Measurements from ENCODE around the gene DOCK1. TPM values are rescaled to one million over a fixed set of nuclear protein-coding genes. Genes with fewer than 3 reads are reported as not detected.

Gene DOCK1
- polyA plus RNA-seq, 1 of the 3 experiments (the other 2 are of a cell fraction): 15.5 TPM

GRCh38 chr10:127292888-127293287, 387.7 kb downstream of the DOCK1 start:
- Histone ChIP-seq H2AFZ (ENCODE audit: low read depth) (no peak overlapping the region), H3K9ac (no peak overlapping the region), H3K9me2 (no peaks in the 10 kb centered on the region), H3K4me1 (ENCODE audit: control insufficient read depth in 1 of 2, insufficient read depth in 2 of 2, low read depth in 1 of 2, low read length in 1 of 2) (no peaks in the 10 kb centered on the region), H3K4me2 (no peak overlapping the region), H3K27ac (ENCODE audit: low read depth in 2 of 2, low read length in 1 of 2) (no peak overlapping the region), H3K79me2 (ENCODE audit: insufficient read depth) (no peaks in the 10 kb centered on the region; the same call in 1 of the 2 replicates), H3K9me3 (peaks cover 4% of the 10 kb centered on the region; the same call in 1 of the 2 replicates), H3K27me3 (ENCODE audit: insufficient read depth) (no peaks in the 10 kb centered on the region), H3K4me3 (ENCODE audit: low read depth in 2 of 2, low read length in 1 of 2) (no peak overlapping the region), H4K20me1 (ENCODE audit: insufficient read depth) (no peaks in the 10 kb centered on the region), H3K36me3 (replicated peaks in 1 of 2; ENCODE audit: control insufficient read depth in 1 of 2, insufficient read depth in 2 of 2, low read length in 1 of 2) (peaks cover 0 to 4% of the 10 kb centered on the region in 2 experiments), H3F3A (replicated peaks; ENCODE audit: insufficient read depth) (no peaks in the 10 kb centered on the region)
- POLR2A ChIA-PET: no interaction called here
- no peak for TF ChIP-seq RCOR1 (IDR thresholded peaks at IDR 0.05; ENCODE audit: low read length)
- TF ChIP-seq, protein P1, sequence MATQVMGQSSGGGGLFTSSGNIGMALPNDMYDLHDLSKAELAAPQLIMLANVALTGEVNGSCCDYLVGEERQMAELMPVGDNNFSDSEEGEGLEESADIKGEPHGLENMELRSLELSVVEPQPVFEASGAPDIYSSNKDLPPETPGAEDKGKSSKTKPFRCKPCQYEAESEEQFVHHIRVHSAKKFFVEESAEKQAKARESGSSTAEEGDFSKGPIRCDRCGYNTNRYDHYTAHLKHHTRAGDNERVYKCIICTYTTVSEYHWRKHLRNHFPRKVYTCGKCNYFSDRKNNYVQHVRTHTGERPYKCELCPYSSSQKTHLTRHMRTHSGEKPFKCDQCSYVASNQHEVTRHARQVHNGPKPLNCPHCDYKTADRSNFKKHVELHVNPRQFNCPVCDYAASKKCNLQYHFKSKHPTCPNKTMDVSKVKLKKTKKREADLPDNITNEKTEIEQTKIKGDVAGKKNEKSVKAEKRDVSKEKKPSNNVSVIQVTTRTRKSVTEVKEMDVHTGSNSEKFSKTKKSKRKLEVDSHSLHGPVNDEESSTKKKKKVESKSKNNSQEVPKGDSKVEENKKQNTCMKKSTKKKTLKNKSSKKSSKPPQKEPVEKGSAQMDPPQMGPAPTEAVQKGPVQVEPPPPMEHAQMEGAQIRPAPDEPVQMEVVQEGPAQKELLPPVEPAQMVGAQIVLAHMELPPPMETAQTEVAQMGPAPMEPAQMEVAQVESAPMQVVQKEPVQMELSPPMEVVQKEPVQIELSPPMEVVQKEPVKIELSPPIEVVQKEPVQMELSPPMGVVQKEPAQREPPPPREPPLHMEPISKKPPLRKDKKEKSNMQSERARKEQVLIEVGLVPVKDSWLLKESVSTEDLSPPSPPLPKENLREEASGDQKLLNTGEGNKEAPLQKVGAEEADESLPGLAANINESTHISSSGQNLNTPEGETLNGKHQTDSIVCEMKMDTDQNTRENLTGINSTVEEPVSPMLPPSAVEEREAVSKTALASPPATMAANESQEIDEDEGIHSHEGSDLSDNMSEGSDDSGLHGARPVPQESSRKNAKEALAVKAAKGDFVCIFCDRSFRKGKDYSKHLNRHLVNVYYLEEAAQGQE (IDR thresholded peaks at IDR 0.05; ENCODE audit: low read depth, low read length): no peak
- no peak for TF ChIP-seq EP300 (IDR thresholded peaks at IDR 0.05; ENCODE audit: borderline replicate concordance in 1 of 2, low read depth in 1 of 2, low read length in 1 of 2)
- TF ChIP-seq NFIC (IDR thresholded peaks at IDR 0.05; ENCODE audit: borderline replicate concordance): no peak
- TF ChIP-seq USF1 (IDR thresholded peaks at IDR 0.05; ENCODE audit: borderline replicate concordance, low read depth): no peak
- no peak for TF ChIP-seq ELF1 (IDR thresholded peaks at IDR 0.05)
- no peak for TF ChIP-seq EZH2phosphoT487 (IDR thresholded peaks at IDR 0.05; ENCODE audit: borderline replicate concordance, low read depth)
- no peak for DNase-seq
- CTCF ChIA-PET: interaction anchor here (1.2 to 1.9 kb wide), 2 partner anchors 16 to 19 kb away, joined by 3 to 4 read pairs; no protein-coding TSS in a partner anchor
- 94% methylated on average over 4 of the region's 4 CpGs for WGBS (ENCODE audit: low lambda C conversion rate)

DNA sequence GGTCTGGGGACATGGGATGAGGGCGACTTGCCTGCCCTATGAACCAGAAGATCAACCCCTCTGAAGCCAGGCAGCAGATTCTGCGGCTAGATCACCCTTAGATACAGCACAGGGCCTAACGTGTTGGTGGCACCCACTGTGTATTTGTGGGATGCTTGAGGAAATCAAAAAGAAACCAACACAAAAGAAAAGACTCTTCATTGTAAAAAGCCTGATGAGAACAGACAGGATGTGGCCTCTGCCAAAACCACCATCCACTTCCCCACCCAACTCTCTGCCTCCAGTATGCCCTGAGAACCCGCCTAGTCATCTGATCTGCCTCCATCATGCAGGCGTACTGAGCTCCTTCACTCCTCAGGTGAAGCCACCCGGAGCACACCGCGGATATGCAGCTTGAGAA, 388.4 kb downstream of the DOCK1 start:
- H3K9me2 ChIP-seq: no peaks in the 10 kb centered on the region
- H3K79me2 ChIP-seq (ENCODE audit: insufficient read depth): no peaks in the 10 kb centered on the region; the same call in 1 of the 2 replicates
- H2AFZ ChIP-seq (ENCODE audit: low read depth): no peak overlapping the region
- TF ChIP-seq RFX5 (IDR thresholded peaks at IDR 0.05; ENCODE audit: low read length) (no peak), TEAD4 (IDR thresholded peaks at IDR 0.05; ENCODE audit: borderline replicate concordance, insufficient read depth) (no peak), YY1 (IDR thresholded peaks at IDR 0.05; ENCODE audit: low read depth) (no peak), SMC3 (IDR thresholded peaks at IDR 0.05; ENCODE audit: low read depth, low read length) (no peak), CHD2 (IDR thresholded peaks at IDR 0.05; ENCODE audit: low read length, partially characterized antibody) (no peak), MEF2A (IDR thresholded peaks at IDR 0.05; ENCODE audit: borderline replicate concordance, low read depth) (no peak), RAD21 (IDR thresholded peaks at IDR 0.05; ENCODE audit: low read length) (no peak)
- TF ChIP-seq, protein P2, sequence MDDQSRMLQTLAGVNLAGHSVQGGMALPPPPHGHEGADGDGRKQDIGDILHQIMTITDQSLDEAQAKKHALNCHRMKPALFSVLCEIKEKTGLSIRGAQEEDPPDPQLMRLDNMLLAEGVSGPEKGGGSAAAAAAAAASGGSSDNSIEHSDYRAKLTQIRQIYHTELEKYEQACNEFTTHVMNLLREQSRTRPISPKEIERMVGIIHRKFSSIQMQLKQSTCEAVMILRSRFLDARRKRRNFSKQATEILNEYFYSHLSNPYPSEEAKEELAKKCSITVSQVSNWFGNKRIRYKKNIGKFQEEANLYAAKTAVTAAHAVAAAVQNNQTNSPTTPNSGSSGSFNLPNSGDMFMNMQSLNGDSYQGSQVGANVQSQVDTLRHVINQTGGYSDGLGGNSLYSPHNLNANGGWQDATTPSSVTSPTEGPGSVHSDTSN (IDR thresholded peaks at IDR 0.05): no peak
- TF ChIP-seq, protein P3, sequence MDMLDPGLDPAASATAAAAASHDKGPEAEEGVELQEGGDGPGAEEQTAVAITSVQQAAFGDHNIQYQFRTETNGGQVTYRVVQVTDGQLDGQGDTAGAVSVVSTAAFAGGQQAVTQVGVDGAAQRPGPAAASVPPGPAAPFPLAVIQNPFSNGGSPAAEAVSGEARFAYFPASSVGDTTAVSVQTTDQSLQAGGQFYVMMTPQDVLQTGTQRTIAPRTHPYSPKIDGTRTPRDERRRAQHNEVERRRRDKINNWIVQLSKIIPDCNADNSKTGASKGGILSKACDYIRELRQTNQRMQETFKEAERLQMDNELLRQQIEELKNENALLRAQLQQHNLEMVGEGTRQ (IDR thresholded peaks at IDR 0.05; ENCODE audit: borderline replicate concordance, low read depth, low read length): no peak
- no peak overlapping the region for H3K4me3 ChIP-seq (ENCODE audit: low read depth in 2 of 2, low read length in 1 of 2)
- H3F3A ChIP-seq (replicated peaks; ENCODE audit: insufficient read depth): no peaks in the 10 kb centered on the region
- H3K27me3 ChIP-seq (ENCODE audit: insufficient read depth): no peaks in the 10 kb centered on the region
- no peaks in the 10 kb centered on the region for H3K9me3 ChIP-seq
- H3K4me1 ChIP-seq (ENCODE audit: control insufficient read depth in 1 of 2, insufficient read depth in 2 of 2, low read depth in 1 of 2, low read length in 1 of 2): no peaks in the 10 kb centered on the region
- H3K9ac ChIP-seq: no peak overlapping the region
- H3K4me2 ChIP-seq: no peak overlapping the region
- H3K36me3 ChIP-seq (replicated peaks in 1 of 2; ENCODE audit: control insufficient read depth in 1 of 2, insufficient read depth in 2 of 2, low read length in 1 of 2): peaks cover 0 to 3% of the 10 kb centered on the region in 2 experiments
- ChIA-PET CTCF (no interaction called here), POLR2A (no interaction called here)
- 96% methylated on average over 8 of the region's 8 CpGs for WGBS (ENCODE audit: low lambda C conversion rate)
- H4K20me1 ChIP-seq (ENCODE audit: insufficient read depth): no peaks in the 10 kb centered on the region
- H3K27ac ChIP-seq (ENCODE audit: low read depth in 2 of 2, low read length in 1 of 2): no peak overlapping the region
- no peak for DNase-seq

Measured in SK-N-SH (cell line).